Loucy (cell line): ENCODE measurements around the gene MTPN.

Experiments used
- EZH2phosphoT487 ChIP-seq: fragments of 200-600 bp; IDR thresholded peaks from 2 replicates; pipeline ENCODE4 v1.6.1; 2018; ENCODE audit warnings: antibody characterized with exemption, mild to moderate bottlenecking, moderate library complexity, borderline replicate concordance
- TF ChIP-seq, protein P1 (sequence below): fragments of 200-600 bp; sonication (generic); conservative IDR thresholded peaks from 2 replicates; pipeline ENCODE4 v1.5.1; 2014; ENCODE audit warnings: mild to moderate bottlenecking, antibody characterized with exemption, low read length

DNA sequence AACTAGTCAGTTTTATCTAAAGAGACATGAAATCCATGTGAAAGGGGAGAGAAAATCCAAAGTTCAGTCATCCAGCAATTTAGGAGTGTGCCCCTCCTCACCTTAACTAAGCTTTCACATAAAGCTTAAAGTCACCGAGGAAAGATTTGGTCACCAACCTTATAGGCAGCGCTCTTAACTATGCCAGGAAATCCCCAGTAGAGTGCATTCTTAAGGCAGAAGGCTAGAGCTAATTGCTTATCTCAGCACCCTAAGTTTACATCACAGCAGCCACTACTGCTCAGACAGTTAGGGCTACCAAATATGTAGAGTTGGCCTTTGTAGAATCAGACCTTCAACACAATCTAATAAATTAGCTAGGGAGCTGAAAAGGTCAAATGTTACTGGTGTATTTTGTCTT is 47.9 kb downstream of the MTPN start:
- TF ChIP-seq, protein P1, sequence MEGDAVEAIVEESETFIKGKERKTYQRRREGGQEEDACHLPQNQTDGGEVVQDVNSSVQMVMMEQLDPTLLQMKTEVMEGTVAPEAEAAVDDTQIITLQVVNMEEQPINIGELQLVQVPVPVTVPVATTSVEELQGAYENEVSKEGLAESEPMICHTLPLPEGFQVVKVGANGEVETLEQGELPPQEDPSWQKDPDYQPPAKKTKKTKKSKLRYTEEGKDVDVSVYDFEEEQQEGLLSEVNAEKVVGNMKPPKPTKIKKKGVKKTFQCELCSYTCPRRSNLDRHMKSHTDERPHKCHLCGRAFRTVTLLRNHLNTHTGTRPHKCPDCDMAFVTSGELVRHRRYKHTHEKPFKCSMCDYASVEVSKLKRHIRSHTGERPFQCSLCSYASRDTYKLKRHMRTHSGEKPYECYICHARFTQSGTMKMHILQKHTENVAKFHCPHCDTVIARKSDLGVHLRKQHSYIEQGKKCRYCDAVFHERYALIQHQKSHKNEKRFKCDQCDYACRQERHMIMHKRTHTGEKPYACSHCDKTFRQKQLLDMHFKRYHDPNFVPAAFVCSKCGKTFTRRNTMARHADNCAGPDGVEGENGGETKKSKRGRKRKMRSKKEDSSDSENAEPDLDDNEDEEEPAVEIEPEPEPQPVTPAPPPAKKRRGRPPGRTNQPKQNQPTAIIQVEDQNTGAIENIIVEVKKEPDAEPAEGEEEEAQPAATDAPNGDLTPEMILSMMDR, result no peak
- TF ChIP-seq EZH2phosphoT487, result no peak
